OCI-LY3 (cell line): ENCODE results near the gene ZNF740.
"Not testable (repeated sequence)": the region's sequence is repeated elsewhere in the genome, so short reads cannot be mapped to it uniquely, and the experiment has no call there.

ENCODE experiments used
- H2AFZ ChIP-seq: fragments of 200-600, 300-600 bp; shearing (Covaris generic); 2 replicates; pipeline ENCODE4 v1.6.0; 2014; ENCODE audit warnings: antibody characterized with exemption, low read depth, low read length
- H3K27ac ChIP-seq: fragments of 200-600, 300-600 bp; sonication (generic); 2 replicates; pipeline ENCODE4 v1.5.1; 2014; ENCODE audit warnings: mild to moderate bottlenecking, low read length, moderate library complexity, mixed read lengths
- H3K27me3 ChIP-seq: fragments of 200-600, 300-600 bp; sonication (generic); 2 replicates; pipeline ENCODE4 v1.6.1; 2014; ENCODE audit warnings: low read depth, low read length, mixed read lengths
- H3K36me3 ChIP-seq: fragments of 200-600, 300-600 bp; sonication (generic); replicated peaks from 2 replicates; pipeline ENCODE3; 2014; ENCODE audit warnings: low read depth, low read length, mixed read lengths
- H3K4me1 ChIP-seq: fragments of 300-600, 200-600 bp; sonication (generic); 2 replicates; pipeline ENCODE4 v1.6.1; 2014; ENCODE audit warnings: low read length, mixed read lengths
- H3K4me2 ChIP-seq: fragments of 200-600, 300-600 bp; sonication (generic); 2 replicates; pipeline ENCODE4 v1.6.1; 2014; ENCODE audit warnings: low read length, mixed read lengths
- H3K4me3 ChIP-seq: fragments of 300-600, 200-600 bp; sonication (generic); 2 replicates; pipeline ENCODE4 v1.5.1; 2014; ENCODE audit warnings: antibody characterized with exemption, mild to moderate bottlenecking, low read length, moderate library complexity
- H3K79me2 ChIP-seq: fragments of 300-600, 200-600 bp; shearing (Covaris generic); 2 replicates; pipeline ENCODE4 v1.6.1; 2014; ENCODE audit warnings: mild to moderate bottlenecking, low read length, mixed read lengths
- H3K9ac ChIP-seq: fragments of 300-600, 200-600 bp; shearing (Covaris generic); 2 replicates; pipeline ENCODE4 v1.6.0; 2014; ENCODE audit warnings: mild to moderate bottlenecking, low read length, moderate library complexity
- H3K9me3 ChIP-seq: fragments of 200-600, 300-600 bp; shearing (Covaris generic); 2 replicates; pipeline ENCODE4 v1.6.1; 2014; ENCODE audit warnings: low read length, mixed read lengths; ENCODE audit not compliant: insufficient read depth
- H4K20me1 ChIP-seq: fragments of 200-600, 300-600 bp; sonication (generic); 2 replicates; pipeline ENCODE4 v1.6.1; 2016; ENCODE audit warnings: low read length, mixed read lengths; ENCODE audit not compliant: insufficient read depth
- EZH2phosphoT487 ChIP-seq: fragments of 200-600 bp; shearing (Covaris generic); IDR thresholded peaks from 2 replicates; pipeline ENCODE4 v1.6.1; 2018; ENCODE audit warnings: antibody characterized with exemption, mixed run types, low read depth
- TF ChIP-seq, protein P1 (sequence below): fragments of 200-600, 300-600 bp; sonication (generic); IDR thresholded peaks from 2 replicates; pipeline ENCODE4 v1.5.1; 2014; ENCODE audit warnings: antibody characterized with exemption, low read length, low read depth

Gene ZNF740

DNA sequence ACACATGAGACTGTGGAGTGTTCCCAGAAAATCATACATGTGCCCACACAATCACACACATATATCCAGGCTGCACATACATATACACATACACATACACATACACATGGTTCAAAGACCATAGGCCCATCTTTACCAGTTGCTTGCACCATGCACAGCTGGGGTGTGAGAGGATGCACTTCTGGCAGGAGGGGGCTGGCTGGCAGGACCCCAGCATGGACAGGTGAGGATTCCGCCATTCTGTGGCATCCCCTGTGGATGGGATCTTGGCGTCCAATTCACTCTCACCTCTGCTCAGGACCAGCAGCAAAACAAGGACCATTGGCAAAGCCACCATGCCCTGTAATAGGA, 19.6 kb downstream of the ZNF740 start:
- H3K36me3 ChIP-seq = no peaks in the 10 kb centered on the region
- TF ChIP-seq, protein P1, sequence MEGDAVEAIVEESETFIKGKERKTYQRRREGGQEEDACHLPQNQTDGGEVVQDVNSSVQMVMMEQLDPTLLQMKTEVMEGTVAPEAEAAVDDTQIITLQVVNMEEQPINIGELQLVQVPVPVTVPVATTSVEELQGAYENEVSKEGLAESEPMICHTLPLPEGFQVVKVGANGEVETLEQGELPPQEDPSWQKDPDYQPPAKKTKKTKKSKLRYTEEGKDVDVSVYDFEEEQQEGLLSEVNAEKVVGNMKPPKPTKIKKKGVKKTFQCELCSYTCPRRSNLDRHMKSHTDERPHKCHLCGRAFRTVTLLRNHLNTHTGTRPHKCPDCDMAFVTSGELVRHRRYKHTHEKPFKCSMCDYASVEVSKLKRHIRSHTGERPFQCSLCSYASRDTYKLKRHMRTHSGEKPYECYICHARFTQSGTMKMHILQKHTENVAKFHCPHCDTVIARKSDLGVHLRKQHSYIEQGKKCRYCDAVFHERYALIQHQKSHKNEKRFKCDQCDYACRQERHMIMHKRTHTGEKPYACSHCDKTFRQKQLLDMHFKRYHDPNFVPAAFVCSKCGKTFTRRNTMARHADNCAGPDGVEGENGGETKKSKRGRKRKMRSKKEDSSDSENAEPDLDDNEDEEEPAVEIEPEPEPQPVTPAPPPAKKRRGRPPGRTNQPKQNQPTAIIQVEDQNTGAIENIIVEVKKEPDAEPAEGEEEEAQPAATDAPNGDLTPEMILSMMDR = no peak
- no peak for TF ChIP-seq EZH2phosphoT487
- no peaks in the 10 kb centered on the region for H4K20me1 ChIP-seq
- no peak overlapping the region for H3K9ac ChIP-seq
- H3K4me3 ChIP-seq = peak overlapping the region; percentile 14; the same call in 1 of the 2 replicates
- no peaks in the 10 kb centered on the region for H3K79me2 ChIP-seq
- peaks cover 42% of the 10 kb centered on the region for H3K4me1 ChIP-seq
- no peak overlapping the region for H2AFZ ChIP-seq
- no peaks in the 10 kb centered on the region for H3K9me3 ChIP-seq
- H3K27ac ChIP-seq = no peak overlapping the region
- 0 out of 2 replicates have a peak, but pooled peaks cover 3% of the 10 kb centered on the region for H3K27me3 ChIP-seq
- H3K4me2 ChIP-seq = peak overlapping the region; percentile 68

DNA sequence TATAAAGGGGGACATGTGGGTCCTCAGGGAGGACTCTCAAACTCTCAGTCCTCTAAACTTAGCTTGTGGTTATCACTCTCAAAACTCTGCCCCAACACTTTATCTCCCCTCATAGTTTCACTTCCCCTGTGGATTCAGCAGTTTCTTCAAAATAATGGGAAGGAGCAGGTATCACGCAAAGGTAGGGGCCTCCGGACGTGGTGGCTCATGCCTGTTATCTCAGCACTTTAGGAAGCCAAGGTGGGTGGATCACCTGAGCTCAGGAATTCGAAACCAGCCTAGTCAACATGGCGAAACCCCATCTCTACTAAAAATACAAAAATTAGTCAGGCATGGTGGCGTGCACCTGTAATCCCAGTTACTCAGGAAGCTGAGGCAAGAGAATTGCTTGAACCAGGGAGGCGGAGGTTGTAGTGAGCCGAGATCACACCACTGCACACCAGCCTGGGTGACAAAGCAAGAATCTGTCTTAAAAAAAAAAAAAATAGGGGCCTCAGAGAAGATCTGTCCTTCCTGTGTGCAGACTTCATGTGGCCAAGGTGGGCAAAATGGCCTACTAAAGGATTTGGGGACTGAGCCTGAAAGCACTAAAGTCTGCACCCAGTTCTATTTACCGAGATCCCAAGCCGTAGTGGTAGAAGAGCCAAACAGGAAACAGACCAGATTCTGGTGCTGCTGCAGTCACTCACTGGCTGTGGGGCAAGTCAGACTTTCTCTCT, 20.1 kb downstream of the ZNF740 start:
- Histone ChIP-seq H3K9ac (no peak overlapping the region), H4K20me1 (no peaks in the 10 kb centered on the region), H3K27me3 (0 out of 2 replicates have a peak, but pooled peaks cover 3% of the 10 kb centered on the region), H3K4me3 (peak overlapping the region; percentile 14; the same call in 1 of the 2 replicates), H2AFZ (no peak overlapping the region), H3K27ac (no peak overlapping the region), H3K79me2 (no peaks in the 10 kb centered on the region), H3K9me3 (no peaks in the 10 kb centered on the region), H3K36me3 (no peaks in the 10 kb centered on the region), H3K4me2 (peak overlapping the region; percentile 68), H3K4me1 (peaks cover 47% of the 10 kb centered on the region)
- TF ChIP-seq, protein P1 = no peak
- no peak for TF ChIP-seq EZH2phosphoT487

DNA sequence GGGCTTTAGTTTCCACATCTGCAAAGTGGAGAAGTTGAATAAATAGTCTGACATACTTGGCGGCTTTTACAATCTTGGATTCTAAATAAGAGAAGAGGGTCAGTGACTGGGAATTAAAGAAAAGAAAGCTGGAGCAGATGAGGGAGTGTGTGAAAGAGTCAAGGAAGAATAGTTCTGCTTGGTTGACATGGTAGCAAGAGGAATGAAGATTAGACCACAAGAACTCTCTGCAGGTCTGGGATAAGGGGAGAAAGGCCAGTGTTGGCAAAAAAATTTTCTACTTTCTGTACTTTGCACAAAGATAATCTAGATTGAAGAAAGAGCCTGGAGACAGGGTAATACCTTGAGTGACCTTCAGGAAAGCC, 20.6 kb downstream of the ZNF740 start:
- Histone ChIP-seq H3K27ac (no peak overlapping the region), H4K20me1 (no peaks in the 10 kb centered on the region), H3K27me3 (0 out of 2 replicates have a peak, but pooled peaks cover 3% of the 10 kb centered on the region), H3K9ac (no peak overlapping the region), H2AFZ (no peak overlapping the region), H3K4me3 (no peak overlapping the region), H3K79me2 (no peaks in the 10 kb centered on the region), H3K9me3 (no peaks in the 10 kb centered on the region), H3K36me3 (no peaks in the 10 kb centered on the region), H3K4me2 (peak overlapping the region; percentile 68), H3K4me1 (peaks cover 52% of the 10 kb centered on the region)
- TF ChIP-seq, protein P1 = no peak
- TF ChIP-seq EZH2phosphoT487 = no peak

DNA sequence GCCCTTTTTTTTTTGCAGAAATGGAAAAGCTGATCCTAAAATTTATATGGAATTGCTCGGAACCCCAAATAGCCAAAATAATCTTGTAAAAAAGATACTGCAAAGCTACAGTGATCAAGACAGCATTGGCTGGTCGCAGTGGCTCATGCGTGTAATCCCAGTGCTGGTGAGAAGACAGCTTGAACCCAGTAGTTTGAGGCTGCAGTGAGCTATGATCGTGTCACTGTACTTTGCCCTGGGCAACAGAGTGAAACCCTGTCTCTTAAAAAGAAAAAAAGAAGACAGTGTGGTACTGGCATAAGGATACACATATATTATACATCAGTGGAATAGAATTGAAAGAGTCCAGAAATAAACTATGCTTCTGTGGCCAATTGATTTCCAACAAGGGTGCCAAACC, 21.1 kb downstream of the ZNF740 start:
- no peaks in the 10 kb centered on the region for H4K20me1 ChIP-seq
- no peaks in the 10 kb centered on the region for H3K36me3 ChIP-seq
- no peak overlapping the region for H3K4me2 ChIP-seq
- H3K4me3 ChIP-seq = no peak overlapping the region
- H3K9me3 ChIP-seq = no peaks in the 10 kb centered on the region
- no peak overlapping the region for H3K9ac ChIP-seq
- TF ChIP-seq, protein P1 = no peak
- no peak for TF ChIP-seq EZH2phosphoT487
- no peak overlapping the region for H2AFZ ChIP-seq
- no peak overlapping the region for H3K27ac ChIP-seq
- H3K79me2 ChIP-seq = no peaks in the 10 kb centered on the region
- peaks cover 57% of the 10 kb centered on the region for H3K4me1 ChIP-seq
- 0 out of 2 replicates have a peak, but pooled peaks cover 3% of the 10 kb centered on the region for H3K27me3 ChIP-seq

DNA sequence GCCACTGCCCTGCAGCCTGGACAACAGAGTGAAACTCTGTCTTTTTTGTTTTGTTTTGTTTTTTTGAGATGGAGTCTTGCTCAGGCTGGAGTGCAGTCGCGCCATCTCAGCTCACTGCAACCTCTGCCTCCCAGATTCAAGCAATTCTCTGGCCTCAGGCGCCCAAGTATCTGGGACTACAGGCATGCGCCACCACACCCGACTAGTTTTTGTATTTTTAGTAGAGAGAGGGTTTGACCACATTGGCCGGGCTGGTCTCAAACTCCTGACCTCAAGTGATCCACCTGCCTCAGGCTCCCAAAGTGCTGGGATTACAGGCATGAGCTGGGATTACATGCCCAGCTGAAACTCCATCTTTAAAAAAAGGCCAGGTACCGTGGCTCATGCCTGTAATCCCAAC, 21.8 kb downstream of the ZNF740 start:
- H3K9me3 ChIP-seq, H3K27ac ChIP-seq, H3K79me2 ChIP-seq, H3K4me3 ChIP-seq, H4K20me1 ChIP-seq, H3K4me2 ChIP-seq, H3K9ac ChIP-seq, H2AFZ ChIP-seq, H3K36me3 ChIP-seq, H3K27me3 ChIP-seq: not testable (repeated sequence)
- H3K4me1 ChIP-seq = peaks cover 64% of the 10 kb centered on the region
